Activated gamma-delta T cell treated with Interleukin-2 at 50 U/mL for 16 hours (primary cell): ENCODE measurements around the gene SEMA3E.
"Not testable (repeated sequence)": the region's sequence is repeated elsewhere in the genome, so short reads cannot be mapped to it uniquely, and the experiment has no call there.

Experiments used
- DNase-seq: peaks from one replicate; pipeline ENCODE4 v3.0.0-alpha.2; 2020

The SEMA3E gene

GRCh38 chr7:83484826-83485225 is 164.1 kb downstream of the SEMA3E start:
- no peak for DNase-seq

DNA sequence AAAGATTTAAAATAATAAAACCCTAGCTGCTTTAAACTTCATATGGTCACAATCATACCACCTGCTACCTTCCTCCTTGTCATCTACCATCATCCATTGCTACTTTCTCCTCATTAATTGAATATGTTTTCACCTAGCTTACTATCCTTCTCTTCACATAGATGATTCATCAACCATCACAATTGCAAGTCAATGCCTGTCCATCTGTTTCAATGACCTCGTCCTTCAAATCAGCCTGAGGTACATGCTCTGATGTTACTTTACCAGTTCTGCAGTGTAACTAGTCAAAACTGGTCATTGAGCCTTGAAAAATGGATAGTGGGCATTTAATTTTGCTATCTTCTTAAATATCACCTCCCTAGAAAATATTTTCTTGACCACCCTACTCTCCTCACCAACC is 164.7 kb downstream of the SEMA3E start:
- DNase-seq, result no peak

DNA sequence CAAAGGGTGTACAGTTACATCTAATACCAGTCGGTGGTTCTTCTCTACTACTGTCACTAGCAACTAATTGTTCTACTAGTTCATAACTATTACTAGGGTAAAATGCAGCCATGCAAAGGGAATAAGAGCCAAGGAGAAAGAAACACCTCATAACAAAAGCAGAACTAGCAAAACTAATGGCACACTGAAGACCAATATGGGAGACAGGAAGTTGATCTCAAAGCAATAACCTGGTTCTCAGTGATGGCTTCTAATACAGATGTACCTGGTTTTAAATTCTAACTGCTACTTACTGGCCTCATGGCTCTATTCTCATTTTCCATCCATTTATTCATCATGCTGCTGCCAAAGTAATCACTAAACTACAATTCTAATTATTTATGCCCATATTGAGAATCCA is 170.3 kb downstream of the SEMA3E start:
- DNase-seq, result no peak

- no peak for DNase-seq
Observed at GRCh38 chr7:83476511-83477050, 172.4 kb downstream of the SEMA3E start.

GRCh38 chr7:83475420-83475819 is 173.5 kb downstream of the SEMA3E start:
- no peak for DNase-seq

- no peak for DNase-seq
Observed at GRCh38 chr7:83472376-83472775, 176.6 kb downstream of the SEMA3E start.

DNA sequence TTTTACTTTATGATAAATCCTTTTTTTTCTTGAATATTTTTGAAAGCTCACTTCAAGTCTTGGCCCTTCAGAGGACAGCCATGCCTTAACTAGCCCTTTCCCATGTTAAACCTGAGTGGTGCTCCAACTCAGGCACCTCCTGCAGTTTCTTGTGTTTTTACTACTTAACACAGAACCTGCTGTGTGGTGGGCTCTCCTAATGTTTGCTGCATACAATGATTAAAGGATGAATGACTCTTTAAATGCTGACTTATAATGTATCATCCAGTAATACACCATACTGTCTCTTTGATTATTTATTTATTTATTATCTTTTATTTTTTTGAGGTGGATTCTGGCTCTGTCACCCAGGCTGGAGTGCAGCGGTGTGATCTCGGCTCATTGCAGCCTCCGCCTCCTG is 179.4 kb downstream of the SEMA3E start:
- no peak for DNase-seq

DNA sequence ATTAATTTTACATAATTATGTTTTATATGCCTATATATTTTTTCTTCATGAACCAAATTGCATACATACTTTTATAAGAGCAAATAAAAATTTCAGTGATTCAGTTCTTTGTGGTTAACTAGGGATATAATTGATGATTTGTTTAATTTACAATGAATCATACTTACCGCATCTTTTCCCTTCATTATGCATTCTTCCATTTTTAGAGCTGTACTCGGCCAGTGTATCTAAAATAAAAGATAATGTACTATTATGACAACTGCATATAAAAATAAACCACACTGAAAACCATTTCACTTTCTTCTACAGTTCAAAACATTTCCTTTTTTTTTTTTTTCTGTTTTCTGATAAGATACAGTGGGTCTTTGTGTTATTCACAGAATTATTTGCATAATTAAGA is 179.9 kb downstream of the SEMA3E start:
- no peak for DNase-seq

DNA sequence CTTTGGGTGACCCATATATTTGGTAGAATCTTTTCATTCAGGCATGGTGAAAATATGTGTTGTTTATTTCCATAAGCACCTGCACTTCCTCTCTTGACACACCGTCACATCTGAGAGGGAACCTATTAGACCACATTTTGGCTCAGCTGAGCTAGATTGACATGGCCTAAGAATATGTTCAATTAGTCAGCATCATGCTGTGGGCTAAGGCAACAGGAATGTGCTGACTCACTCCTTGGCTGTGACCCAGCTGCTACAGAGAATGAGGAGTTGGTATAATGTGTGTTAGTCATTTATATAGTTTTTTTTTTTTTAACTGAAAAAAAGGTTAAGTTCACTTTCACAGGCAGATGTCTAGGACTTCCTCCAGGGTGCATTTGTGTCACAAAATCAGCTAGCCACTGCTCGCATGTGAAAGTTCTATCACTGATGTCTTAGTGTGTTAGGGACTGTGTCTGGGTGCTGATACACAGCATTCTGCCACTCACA is 180.6 kb downstream of the SEMA3E start:
- no peak for DNase-seq

DNA sequence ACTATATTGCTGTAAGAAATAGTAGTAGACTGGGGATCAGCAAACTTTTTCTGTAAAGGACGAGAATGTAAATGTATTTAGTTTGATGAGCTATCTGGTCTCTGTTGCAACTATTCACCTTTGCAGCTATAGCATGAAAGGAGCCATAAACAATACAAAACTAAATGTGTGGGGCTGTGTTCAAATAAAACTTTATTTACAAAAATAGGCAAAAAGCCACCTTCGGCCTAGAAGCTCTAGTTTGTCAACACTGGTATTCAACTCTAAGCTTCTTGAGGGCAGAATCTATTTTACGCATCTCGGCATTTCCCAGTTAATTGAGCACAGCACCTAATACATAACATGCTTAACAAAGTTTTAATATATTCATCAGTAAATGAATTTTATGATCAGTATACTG is 181.4 kb downstream of the SEMA3E start:
- no peak for DNase-seq

- DNase-seq, result no peak
Observed at GRCh38 chr7:83466956-83467355, 182.0 kb downstream of the SEMA3E start.

GRCh38 chr7:83466187-83466923 is 182.6 kb downstream of the SEMA3E start:
- no peak for DNase-seq

DNA sequence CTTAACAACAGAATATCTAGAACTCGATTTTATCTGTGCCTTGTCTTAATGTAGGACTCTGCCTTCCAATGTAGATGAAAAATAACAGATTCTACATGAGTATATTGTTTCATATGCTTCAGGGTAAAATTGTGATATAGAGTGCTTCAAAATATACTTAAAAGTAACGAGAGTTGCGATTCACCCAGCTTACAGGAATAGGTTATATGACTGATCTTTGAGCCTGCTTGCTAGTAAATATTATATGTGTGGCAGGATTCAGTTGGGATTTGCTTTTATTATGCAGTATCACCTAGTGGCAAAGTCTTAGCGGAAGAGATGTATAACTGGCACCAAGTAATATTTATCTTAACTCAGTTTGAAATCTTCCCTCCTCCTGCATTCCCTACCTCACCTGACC is 183.3 kb downstream of the SEMA3E start:
- DNase-seq, result no peak

- DNase-seq, result not testable (repeated sequence)
Observed at GRCh38 chr7:83461820-83462219, 187.1 kb downstream of the SEMA3E start.

DNA sequence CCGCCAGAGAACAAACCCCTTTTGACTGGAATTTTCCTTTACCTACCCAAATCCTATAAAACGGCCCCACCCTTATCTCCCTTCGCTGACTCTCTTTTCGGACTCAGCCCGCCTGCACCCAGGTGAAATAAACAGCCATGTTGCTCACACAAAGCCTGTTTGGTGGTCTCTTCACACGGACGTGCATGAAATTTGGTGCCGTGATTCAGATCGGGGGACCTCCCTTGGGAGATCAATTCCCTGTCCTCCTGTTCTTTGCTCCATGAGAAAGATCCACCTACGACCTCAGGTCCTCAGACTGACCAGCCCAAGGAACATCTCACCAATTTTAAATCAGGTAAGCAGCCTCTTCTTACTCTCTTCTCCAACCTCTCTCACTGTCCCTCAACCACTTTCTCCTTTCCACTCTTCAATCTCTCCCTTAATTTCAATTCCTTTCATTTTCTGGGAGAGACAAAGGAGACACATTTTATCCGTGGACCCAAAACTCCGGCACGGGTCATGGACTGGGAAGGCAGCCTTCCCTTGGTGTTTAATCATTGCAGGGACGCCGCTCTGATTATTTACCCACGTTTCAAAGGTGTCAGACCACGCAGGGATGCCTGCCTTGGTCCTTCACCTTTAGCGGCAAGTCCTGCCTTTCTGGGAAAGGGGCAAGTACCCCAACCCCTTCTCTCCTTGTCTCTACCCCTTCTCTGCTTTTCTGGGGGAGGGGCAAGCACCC is 188.8 kb downstream of the SEMA3E start:
- not testable (repeated sequence) for DNase-seq

DNA sequence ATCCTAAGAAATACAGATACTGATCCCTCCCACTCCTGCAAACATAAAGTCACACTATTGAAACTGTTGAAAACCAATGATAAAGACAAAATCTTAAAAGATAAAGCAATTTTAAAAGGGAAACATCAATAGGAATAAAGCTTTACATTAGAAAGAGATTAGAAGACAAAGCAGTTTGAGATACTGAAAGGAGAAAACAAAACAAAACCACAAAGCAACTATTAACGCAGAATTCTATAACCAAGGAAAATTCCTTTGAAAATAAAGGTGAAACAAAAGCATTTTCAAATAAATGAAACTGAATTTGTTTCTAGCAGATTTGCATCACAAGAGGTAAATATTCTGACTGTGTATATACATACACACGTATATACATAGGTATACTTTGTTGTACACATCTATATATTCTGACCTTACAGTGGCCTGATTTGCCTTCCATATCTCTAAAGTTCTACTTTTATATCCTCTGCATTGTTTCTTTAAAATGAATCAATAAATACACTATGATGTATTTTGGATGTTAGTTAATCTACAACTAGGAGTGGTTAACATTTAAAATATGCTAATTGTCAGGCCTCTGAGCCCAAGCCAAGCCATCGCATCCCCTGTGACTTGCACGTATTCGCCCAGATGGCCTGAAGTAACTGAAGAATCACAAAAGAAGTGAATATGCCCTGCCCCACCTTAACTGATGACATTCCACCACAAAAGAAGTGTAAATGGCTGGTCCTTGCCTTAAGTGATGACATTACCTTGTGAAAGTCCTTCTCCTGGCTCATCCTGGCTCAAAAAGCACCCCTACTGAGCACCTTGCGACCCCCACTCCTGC is 189.6 kb downstream of the SEMA3E start:
- not testable (repeated sequence) for DNase-seq

DNA sequence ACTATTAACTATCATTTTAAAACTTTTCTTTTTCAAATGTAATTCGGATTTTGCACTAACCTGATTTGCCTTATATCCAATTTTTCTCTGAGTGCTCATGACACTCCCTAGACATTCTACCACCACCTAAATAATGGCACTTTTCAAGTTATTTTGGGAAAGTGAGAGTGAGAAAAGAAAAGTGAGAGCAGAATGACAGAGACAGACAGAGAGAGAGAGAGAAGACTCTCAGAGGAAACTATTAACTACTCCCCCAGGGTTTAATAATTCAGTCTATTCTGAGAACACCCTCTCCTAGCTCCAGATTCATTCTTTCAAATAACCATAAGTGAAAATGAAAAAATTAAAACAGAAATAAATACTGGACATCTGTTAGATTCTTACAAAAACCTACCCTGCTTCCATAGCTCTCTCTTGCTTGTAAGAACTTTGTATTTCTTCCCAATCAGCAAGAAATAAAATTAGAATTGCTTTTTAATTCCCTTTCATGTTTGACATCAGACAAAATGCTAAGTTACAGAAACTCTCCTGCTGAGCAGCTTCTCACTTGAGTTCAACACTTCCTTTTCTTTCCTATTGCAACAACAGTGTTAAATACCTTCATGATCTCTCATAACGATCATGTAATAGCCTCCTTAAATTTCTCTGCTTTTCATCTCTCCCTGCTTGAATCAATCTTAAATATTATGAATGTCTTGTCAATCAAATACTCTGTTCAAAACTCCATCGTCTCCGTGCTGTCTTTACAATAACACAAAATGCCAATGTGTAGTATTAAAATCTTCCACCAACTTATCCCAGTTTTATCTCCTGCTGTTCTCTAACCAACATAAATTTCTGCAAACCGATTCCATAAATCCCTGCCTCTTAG is 191.7 kb downstream of the SEMA3E start:
- DNase-seq, result no peak

DNA sequence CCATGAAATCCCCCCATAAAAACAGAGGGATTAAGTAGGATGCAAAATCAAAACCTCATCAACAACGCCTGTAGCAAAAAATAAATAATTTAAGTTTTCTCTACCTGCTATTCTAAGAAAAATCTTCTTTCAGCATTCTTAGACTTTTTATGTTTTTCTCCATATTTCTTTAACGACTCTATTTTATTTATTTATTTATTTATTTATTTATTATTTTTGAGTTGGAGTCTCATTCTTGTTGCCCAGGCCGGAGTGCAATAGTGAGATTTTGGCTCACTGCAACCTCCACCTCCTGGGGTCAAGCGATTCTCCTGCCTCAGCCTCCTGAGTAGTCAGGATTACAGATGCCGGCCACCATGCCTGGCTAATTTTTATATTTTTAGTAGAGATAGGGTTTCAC is 192.5 kb downstream of the SEMA3E start:
- no peak for DNase-seq

- no peak for DNase-seq
Observed at GRCh38 chr7:83455612-83456011, 193.3 kb downstream of the SEMA3E start.

DNA sequence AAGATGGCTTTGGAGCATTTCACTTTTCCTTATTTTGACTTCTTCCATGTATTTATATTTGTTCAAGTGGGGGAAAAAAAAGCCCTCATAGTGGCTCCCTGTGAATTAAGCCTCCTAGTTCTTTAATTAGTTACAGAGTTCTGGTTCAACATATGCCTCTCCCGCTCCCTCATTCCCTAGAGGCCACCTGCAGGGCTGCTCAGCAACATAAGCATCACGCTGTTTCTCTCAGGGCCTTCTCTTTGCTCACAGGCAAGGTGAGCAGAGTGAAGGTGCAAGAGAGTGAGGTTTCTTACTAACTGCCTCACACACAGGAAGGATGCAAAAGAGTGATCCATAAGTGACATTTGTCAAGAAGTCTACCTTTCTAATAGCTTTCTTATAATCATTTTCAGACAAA is 196.7 kb downstream of the SEMA3E start:
- DNase-seq, result no peak

DNA sequence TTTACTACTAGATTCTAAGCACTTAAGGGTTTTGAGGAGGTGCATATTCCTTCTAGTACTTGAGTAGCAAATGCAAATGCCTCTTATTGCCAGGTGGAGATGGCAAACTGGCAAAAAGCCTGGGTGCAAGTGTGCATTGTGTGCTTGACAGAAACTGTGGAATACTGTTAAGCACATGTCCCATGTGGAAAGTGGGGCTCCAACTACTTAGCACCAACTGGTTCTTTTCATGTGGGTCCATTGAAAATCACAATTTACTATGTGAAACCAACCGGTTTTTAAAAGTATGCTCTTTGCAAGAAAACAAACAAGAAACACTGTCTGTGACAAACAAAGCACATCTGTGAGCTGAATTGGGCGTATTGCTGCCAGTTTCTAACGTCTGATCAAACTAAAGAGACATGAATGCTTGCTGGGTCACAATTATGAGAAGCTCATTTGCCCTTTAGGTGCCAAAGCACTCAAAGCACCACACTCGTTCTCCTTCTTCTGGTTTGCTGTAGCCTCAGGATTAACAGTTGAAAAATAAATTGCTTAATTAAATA is 197.4 kb downstream of the SEMA3E start:
- DNase-seq, result no peak

DNA sequence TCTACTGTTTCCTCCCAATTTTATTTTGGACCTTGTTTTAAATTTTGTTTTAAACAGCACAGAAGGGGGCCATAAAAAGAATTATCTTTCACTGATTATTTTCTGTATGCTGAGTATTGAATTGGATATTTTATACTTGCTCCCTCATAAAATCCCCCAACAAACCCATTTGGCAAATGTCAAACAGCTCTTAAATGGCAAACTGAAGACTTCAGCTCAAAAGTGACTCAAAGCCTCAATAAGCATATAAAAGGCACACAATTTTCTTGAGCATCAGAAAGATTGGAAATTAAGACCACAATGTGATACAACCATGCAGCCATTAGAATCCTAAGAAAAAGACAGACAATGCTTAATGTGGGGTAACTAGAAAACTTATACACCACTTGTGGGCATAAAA is 199.2 kb downstream of the SEMA3E start:
- DNase-seq, result no peak
